CD4-positive, alpha-beta T cell treated with Interleukin-6 at 100 ng/mL for 8 hours (primary cell): ENCODE measurements around the gene IQCF6.
"Not testable (repeated sequence)": the region's sequence is repeated elsewhere in the genome, so short reads cannot be mapped to it uniquely, and the experiment has no call there.

ENCODE experiments used
- DNase-seq: peaks from one replicate; pipeline ENCODE4 v3.0.0-alpha.2; 2020; ENCODE audit warnings: mixed read lengths, low spot score

IQCF6 gene

DNA sequence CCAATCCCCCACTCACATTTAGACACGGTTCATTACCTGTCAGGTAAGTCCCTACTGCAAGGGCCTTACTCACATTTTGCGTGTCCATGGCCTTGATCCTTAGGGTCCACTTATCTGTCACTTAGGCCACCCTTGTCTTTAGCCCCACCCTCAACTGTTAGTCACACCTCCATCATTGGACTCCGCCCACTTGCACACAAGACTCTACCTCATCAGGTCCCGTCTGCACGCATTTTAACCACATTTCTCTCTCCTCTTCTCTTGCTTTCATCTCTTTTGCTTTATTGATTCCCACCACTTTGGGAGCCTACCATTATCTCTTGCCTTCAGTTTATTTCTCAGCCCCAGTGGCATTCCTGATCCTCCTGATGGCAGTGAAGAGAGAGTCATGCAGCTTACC, at the start of gene IQCF6:
Gene IQCF6 (minus strand): TSS at position 101 of the 400 bp plus-strand sequence. CDS start 13 bp downstream, at position 88.
- DNase-seq, result no peak

DNA sequence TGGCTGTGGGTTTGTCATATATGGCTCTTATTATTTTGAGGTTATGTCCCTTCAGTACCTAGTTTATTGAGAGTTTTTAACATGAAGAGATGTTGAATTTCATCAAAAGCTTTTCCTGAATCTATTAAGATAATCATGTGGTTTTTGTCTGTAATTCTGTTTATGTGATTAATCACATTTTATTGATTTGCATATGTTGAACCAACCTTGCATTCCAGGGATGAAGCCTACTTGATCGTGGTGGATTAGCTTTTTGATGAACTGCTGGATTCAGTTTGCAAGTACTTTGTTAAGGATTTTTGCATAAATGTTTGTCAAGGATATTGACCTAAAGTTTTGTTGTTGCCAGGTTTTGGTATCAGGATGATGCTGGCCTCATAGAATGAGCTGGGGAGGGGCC, 49.3 kb upstream of the IQCF6 start:
- no peak for DNase-seq

DNA sequence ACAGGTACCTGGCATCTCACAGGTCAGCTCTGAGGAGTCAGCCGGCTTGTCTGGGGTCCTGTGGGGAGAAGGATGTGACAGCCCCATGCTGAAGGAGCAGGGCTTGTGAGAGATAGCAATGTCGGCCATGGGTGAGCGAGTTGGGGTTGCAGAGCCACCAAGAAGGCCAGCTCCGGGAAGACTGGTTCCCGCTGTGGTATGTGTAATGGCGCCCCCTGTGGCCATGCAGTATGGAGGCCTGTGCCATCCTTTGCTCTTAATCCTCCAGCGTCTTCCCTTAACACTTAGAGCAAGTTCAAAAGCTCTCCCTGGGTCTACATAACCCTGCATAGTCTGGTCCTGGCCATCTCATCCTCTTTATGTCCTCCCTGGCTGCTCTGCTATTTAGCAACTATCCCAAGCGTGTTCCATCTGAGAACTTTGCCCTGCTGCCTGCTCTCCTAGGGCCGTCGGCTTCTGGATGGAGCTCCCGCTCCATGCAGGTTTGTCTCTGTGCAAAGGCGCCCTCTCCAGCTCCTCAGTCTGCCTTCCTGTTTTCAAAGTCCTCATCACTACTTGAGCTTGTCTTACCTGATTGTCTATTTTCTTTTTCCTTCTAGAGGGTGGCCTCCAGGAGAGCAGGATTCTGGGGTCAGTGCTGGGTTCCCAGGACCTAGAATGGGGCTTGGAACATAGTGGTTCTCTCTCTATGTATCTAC, 40.8 kb upstream of the IQCF6 start:
- no peak for DNase-seq

DNA sequence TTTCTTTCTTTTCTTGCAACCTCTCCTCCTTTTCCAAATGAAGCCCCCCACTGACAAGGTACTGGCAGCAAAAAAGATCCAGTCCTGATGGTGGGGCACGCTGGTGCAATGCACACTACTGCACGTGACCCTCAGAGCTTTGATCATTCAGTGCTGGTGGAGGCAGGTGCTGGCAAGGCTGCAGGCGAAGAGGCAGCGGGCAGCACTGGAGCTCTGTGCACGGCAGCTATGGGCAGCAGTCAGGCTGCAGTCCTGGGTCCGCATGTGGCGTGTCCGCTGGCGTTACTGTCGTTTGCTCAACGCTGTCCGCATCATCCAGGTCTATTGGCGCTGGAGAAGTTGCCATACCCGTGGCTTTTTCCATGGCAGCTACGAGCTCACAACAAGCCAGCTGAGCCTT, 40.1 kb upstream of the IQCF6 start:
- no peak for DNase-seq

DNA sequence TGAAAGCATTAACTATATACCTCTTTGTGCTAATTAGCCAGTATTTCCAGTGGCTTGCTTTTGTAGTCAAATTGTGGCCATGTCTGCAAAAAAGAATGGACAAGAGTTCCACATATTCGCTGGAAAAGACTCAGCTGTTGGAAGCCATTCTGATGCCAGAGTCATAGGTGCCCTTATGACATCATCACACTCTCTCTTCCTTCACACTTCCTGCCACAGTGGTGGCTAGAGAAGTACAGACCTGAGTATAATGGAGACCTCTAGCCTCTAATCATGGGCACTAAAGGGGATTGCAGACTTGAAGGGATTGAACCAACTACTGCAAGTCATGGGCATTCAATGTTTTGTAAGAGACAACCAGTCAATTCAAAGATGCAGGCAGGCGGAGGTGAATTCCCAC, 38.3 kb upstream of the IQCF6 start:
- DNase-seq, result no peak

DNA sequence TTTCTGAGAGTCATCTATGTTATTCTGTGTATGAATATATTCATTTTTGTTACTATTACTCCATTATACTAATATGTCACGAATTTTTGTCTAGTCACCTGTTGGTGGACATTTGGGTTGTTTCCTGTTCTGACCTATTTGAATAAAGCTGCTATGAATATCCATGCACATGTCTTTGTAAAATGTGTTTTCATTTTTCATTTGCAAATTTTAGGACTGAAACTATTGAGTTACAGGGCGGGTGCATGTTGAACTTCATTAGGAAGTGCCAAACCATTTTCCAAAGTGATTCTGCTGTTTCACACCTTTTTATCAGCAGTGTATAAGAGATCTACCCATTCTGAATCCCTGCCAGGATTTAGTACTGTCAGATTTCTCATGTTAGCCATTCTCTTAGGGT, 37.7 kb upstream of the IQCF6 start:
- DNase-seq, result no peak

DNA sequence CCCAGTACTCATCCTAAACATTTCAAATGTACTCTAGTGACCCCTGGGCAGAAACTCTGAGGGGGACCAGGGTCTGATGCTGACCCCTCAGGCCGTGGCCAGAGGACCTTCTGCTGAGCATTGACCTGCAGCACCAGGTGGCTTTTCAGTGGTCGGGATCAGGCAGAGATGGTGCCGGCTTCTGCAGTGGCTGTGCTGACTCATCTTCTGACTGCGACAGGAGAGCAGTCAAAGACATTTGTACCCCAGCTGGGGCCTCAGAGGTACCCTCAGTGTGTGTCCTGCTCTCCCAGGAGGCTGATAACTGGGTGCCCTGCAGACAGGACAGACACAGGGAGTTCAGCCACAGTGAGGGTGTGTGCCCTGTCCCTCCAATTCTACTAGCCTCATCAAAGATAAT, 36.6 kb upstream of the IQCF6 start:
- no peak for DNase-seq

DNA sequence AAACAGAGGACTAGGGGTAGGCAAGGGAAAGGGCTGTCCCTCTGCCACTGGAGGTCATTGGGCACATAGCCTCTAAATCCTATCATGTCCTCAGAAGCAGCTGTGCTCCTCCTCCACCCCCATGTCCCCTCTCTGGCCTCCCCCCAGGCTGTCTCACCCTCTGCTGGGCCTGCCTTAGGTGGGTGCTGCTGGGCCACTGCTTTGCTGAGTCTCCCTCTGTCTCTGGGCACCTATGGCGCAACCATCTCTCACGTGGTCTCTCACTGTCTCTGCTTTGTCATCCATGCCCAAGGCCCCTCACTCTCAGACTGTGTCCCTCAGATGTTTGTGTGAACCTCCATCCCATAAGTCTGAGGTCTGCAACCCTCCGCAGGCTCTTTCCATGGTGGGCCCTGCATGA, 35.0 kb upstream of the IQCF6 start:
- DNase-seq, result no peak

DNA sequence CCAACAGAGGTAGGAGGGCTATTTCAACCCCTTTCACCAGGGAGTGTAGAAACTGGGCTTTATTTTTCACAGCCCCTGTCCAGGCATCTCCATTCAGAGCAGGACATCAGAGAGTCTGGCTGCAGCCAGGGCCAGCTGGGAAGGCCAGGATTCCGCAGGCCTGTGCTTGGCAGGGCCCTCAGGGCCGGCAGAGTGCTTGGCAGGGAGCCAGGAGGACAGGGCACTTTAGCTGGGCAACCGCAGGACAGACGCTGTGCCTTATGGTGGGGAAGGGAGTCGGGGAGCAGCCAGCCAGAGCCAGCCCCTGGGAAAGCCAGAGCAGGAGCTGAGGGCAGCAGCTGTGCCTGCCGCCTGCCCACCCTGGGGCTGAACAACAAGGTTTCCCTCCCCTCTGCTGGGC, 34.5 kb upstream of the IQCF6 start:
- no peak for DNase-seq

DNA sequence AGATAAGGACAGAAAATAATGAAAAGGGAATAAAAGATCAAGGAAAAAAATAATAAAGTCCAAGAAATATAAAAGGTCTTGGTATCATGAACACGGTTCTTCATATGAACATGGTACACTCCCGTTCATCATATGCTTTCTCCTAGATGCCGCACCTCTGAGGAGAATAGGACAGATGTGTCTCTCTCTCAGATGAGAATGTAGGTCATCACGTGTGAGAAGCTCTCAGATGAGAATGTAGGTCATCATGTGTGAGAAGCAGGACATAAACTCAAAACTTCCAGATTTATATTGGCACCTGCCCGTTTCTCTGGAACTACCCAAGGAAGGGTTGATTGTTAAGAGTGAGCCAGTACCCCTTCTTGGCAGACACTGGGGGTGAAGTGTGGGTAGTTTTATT, 29.9 kb upstream of the IQCF6 start:
- no peak for DNase-seq

DNA sequence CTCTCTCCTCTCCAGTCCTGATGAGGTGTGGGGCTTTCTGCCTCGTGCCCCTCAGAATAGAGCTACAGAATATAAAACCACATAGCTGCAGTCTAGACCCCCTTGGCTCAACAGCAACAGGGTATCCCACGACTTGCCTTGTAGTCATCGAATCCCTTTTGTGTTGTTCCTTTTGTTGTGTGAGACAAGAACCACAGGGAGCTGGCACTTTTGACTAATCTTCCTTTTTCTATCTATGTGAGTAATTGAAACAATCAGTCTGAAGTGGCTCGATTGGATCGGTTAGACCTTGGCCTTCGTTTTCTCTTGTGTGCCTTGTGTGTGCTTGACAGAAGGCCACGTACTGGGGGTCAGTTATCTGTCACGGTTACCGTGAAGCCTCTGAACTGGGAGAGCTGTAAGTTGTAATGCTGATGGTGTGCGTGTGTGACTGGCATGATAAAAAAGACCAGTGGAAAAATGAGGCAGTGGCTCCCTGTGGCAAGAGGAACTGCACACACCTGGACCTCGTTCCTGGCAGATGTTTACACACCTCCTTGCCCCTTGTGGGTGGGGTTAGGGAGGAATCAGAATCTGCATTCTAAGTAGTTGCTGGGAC, 23.2 kb upstream of the IQCF6 start:
- no peak for DNase-seq

DNA sequence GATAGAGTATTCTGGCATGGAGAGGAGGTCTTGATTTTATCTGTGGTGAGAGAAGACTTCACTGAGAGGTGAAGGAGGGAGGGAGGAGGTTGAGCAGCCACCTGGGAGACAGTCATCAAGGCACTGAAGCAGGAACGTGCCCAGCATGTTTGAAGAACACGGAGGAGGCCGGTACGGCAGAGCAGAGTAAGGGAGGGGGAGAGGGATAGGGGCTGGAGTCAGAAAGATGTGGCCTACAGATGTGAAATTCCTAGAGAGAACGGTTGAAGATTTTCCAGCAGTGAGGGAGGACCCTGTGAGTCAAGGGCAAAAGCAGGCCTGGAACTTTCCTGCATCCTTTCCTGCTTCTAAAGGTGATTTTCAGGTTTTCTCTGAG, 21.7 kb upstream of the IQCF6 start:
- no peak for DNase-seq

DNA sequence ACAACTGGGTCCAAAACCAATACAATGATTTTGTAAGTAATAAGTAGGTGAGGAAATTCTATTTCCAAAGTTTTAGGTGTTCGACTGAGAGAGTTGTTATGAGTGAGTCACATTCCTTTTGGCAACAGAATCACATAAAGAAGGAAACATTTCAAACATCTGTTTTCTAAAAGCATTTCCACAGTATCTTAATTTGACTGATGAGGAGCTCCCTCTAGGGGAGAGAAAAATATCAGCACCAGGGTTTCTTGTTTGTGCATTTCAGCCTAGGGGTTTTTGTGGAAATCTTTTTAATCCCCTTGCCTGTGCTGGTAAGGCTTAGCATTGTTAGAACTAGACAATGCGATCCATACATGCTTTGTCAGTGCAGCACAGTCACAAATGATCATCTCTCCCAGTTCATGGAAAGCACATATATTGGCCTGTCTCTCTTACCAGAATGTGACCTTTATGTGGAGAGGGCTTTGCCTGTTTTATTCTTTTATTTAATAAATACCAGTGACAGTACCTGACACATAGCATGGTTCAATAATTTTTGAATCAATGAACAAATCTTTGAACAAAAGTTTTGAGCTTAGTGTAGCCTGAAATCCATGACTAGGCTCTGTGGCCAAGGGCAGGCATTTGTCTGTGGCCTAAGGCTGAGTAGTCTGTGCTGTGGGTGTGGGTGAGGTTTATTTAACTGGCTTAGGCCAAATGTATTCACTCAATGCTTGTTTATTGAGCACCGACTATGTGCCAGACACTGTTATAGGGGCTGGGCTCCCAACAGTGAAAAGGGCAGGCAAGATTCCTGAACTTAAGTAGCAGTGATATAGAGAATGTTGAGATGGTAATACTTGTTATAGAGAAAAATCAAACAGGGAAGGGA, 21.1 kb upstream of the IQCF6 start:
- peak; percentile 49 for DNase-seq

DNA sequence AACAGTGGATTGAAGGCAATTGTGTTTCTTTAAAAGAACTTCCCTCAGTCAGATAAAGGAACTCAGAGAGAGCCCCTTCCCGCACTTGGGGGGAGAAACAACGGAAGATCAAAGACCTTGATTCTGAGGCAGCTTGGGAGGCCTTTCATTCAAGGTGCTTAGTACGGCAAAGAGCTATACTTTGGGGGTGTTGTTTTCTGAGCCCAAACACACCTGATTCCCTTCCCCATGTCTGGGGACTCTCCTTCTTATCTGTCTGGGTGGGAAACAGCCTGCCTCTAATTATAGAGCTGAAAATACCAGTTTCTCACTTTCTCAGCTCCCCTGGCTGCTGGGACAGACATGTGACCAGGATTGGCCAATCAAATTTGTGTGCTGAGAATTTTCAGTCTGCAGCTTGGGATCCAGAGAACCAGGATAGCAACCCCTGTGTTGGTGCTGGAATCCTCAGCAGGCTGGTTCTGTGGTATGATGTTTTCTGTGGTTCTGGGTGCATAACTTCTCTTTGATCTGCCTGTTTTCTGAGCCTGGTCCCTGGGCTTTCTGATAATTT, 19.4 kb upstream of the IQCF6 start:
- DNase-seq, result no peak

DNA sequence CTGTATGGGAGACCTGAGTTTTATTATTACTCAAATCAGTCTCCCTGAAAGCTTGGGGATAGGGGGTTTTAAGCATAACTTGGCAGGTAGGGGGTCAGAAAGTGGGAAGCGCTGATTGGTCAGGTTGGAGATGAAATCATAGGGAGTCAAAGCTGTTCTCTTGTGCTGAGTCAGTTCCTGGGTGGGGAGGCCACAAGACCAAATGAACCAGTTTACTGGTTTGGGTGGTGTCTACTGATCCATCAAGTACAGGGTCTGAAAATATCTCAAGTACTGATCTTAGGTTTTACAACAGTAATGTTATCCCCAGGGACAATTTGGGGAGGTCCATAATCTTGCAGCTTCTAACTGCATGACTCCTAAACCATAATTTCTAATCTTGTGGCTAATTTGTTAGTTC, 17.8 kb upstream of the IQCF6 start:
- DNase-seq, result no peak

DNA sequence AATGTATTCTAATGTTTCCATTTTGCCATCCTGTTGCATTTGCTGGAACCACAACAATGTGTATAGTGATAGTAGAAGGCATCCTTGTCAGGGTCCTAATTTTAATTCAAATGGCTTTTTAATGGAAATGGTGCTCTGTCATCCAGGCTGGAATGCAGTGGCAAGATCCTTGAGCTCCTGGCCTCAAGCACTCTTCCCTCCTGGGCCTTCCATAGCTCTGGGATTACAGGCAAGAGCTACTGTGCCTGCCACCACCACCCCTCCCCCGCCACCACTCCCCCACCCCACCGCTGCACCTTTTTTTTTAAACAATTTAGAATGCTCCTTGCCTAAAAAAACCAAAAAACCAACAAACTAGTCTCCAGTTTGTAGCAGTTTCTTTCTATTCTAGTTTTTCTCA, 15.2 kb upstream of the IQCF6 start:
- no peak for DNase-seq

DNA sequence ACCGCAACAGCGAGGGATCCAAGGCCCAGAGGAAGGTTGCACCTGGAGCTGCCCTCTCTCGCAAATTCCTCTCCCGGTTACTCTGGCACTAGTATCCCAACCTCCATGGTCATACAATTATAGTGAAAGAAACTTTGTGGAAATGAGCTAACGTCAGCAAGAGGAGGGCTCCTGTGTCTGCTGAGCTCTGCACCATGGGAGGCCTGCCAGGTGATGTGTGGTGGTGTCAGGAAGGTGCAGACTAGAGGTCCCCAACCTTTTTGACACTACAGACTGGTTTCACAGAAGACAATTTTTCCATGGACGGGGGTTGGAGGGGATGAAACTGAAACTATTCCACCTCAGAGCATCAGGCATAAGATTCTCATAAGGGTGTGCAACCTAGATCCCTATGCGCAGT, 13.2 kb upstream of the IQCF6 start:
- no peak for DNase-seq

DNA sequence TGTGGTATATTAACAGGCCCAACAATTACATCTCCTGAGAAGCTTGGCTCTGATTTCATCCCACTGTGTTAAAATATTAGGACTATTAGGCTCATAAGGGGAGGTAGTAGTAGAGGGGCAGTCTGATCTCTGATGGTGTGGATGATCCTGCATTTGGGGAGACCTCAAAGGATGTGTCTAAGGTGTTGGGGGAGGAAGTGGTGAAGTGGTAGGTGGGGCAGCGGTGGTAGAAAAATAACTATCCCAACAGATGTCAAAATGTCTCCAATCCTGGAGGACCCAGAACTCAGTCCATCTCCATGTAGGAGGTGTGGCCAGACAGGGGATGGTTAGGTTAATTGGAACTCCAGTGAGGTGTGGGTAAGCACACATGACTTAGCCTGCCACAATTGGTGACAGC, 10.4 kb upstream of the IQCF6 start:
- no peak for DNase-seq

DNA sequence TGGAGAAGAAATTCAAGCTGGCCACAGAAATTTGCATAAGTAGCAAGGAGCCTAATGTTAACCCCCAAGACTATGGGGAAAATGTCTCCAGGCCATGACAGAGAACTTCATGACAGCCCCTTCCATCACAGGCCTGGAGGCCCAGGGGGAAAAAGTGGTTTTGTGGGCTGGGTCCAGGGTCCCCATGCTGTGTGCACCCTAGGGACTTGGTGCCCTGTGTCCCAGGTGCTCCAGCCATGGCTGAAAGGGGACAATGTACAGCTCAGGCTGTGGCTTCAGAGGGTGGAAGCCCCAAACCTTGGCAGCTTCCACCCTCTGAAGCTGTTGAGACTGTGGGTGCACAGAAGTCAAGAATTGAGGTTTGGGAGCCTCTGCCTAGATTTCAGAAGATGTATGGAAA, 8.5 kb upstream of the IQCF6 start:
- DNase-seq, result not testable (repeated sequence)

DNA sequence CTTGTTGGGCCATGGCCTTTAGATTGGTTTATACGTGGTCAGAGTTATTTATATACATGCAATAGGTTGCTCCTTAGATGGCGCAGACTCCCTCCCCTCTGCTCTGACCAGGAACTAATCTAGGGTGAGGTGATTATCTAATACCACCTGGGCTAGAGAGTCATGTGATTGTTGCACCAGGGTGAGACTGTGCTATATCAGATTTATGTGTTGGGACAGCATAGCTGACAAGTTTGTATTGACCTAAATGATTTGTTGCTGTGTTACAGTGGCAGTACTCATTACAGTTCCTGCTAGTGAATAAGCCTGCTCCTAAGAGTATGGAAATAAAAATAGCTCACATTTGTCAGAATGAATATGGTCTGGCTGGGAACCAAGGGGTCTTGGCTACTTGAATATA, 7.2 kb upstream of the IQCF6 start:
- DNase-seq, result no peak

DNA sequence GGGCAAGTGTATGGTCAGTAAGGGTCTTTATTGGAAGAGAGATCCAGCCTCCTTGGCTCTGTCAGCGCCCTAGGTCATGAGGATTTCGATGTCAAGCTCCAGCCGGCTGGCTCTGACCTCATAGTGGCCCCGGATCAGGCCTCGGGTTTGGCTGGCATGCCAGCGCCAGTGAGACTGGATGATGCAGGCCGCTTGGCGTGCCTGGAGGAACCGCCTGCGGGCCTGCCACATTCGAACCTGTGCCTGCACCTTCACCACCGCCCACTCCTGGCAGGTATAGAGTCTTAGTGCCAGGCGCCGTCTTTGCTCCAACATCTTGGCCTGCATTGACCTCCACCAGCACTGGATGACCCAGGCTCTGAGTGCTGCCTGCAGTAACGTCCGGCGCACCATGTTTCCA, 483 bp downstream of the IQCF6 start:
- no peak for DNase-seq

DNA sequence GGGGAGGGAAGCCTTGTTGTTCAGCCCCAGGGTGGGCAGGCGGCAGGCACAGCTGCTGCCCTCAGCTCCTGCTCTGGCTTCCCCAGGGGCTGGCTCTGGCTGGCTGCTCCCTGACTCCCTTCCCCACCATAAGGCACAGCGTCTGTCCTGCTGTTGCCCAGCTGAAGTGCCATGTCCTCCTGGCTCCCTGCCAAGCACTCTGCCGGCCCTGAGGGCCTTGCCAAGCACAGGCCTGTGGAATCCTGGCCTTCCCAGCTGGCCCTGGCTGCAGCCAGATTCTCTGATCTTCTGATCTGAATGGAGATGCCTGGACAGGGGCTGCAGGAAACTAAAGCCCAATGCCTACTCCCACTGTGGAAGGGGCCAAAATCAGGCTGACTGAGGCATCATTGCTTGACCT, 1.1 kb downstream of the IQCF6 start:
- no peak for DNase-seq

DNA sequence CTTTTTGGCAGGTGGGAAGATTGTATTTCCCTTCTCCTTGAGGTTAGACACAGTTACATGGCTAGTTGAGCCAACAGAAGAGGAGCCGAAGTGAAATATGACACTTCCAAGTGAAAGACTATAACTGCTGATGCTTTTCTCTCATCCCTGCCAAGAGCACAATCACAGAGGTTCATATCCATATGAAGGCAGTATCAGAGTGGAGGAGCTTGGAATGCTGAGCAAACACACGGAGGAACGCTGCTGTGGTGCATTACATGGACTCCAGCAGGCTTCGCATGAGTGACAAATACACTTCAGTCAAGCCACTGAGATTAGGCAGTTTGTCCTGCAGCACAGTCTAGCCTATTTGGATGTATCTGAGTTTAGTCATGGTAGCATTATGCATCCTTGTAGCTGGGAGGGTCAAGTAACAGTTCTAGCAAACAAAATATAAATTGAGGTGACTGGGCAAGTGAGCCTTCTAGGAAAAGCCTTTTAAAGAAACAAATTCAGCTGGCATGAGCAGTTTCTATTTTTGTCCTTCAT, 5.4 kb downstream of the IQCF6 start:
- DNase-seq, result no peak
